ENCODE results near the gene SETBP1. TPM values are rescaled to one million over a fixed set of nuclear protein-coding genes. Genes with fewer than 3 reads are reported as not detected.

The SETBP1 gene
- total and polyA plus RNA-seq, 2 of the 8 experiments (the other 6 are each of a cell fraction or from before 2014, with no cell fraction given), result 2.0 to 6.5 TPM

GRCh38 chr18:44671914-44672313 is 8.8 kb upstream of the SETBP1 start:
- H3K4me2 ChIP-seq (ENCODE audit: insufficient read depth in 1 of 2, low read depth in 2 of 2, low read length in 2 of 2), result no peak overlapping the region
- no peaks in the 10 kb centered on the region for H3K9me3 ChIP-seq (ENCODE audit: insufficient read depth in 2 of 2, low read depth in 1 of 2, low read length in 1 of 2)
- no peaks in the 10 kb centered on the region for H3K23me2 ChIP-seq (ENCODE audit: low read depth, low read length)
- H3K9ac ChIP-seq (replicated peaks in 1 of 4; ENCODE audit: extremely low read depth in 1 of 4, low read depth in 3 of 4, low read length in 3 of 4), result no peak overlapping the region
- no peak overlapping the region for H4K5ac ChIP-seq (ENCODE audit: insufficient read length, low read depth, low read length)
- no peak overlapping the region for H3K4me3 ChIP-seq (ENCODE audit: extremely low read depth in 1 of 4, insufficient read depth in 2 of 4, low read depth in 3 of 4, low read length in 4 of 4)
- no peak overlapping the region for H3K56ac ChIP-seq (replicated peaks; ENCODE audit: insufficient read length, low read depth, low read length)
- H4K91ac ChIP-seq (replicated peaks; ENCODE audit: insufficient read length, low read length), result no peak overlapping the region
- ChIA-PET CTCF (ENCODE audit: partially characterized antibody) (interaction anchor here (1.1 to 1.9 kb wide), 3 partner anchors 8 to 541 kb away, joined by 3 to 6 read pairs (median 3); no protein-coding TSS in a partner anchor), POLR2A (ENCODE audit: partially characterized antibody) (no interaction called here)
- no peak overlapping the region for H2BK15ac ChIP-seq (ENCODE audit: low read length)
- H3K27ac ChIP-seq (ENCODE audit: low read depth, low read length), result no peak overlapping the region
- no peak overlapping the region for H4K8ac ChIP-seq (ENCODE audit: extremely low read depth, insufficient read depth, low read length)
- H3K79me2 ChIP-seq (ENCODE audit: control insufficient read depth in 1 of 2, insufficient read depth in 2 of 2, low read length in 2 of 2), result no peaks in the 10 kb centered on the region
- no peak overlapping the region for H3K4ac ChIP-seq (replicated peaks; ENCODE audit: insufficient read length, low read depth, low read length)
- no peaks in the 10 kb centered on the region for H3K36me3 ChIP-seq (ENCODE audit: control insufficient read depth in 2 of 4, insufficient read depth in 4 of 4, low read length in 3 of 4)
- H3K27me3 ChIP-seq (replicated peaks in 1 of 4; ENCODE audit: control insufficient read depth in 3 of 4, extremely low read depth in 1 of 4, insufficient read depth in 3 of 4, low read length in 3 of 4), result no peaks in the 10 kb centered on the region
- no peak overlapping the region for H2BK12ac ChIP-seq (ENCODE audit: low read depth, low read length)
- no peak overlapping the region for H2BK5ac ChIP-seq (ENCODE audit: low read depth, low read length)
- H3K4me1 ChIP-seq (replicated peaks in 1 of 4; ENCODE audit: control insufficient read depth in 3 of 4, insufficient read depth in 4 of 4, low read length in 3 of 4), result peaks cover 0 to 6% (median 0%) of the 10 kb centered on the region in 4 experiments; a peak in 1 of 7 replicates
- no peak overlapping the region for H2AK5ac ChIP-seq (ENCODE audit: low read depth, low read length)
- DNase-seq (ENCODE audit: low read depth in 1 of 2, low spot score in 2 of 2) (no peak), FAIRE-seq (no peak)
- H3K14ac ChIP-seq (ENCODE audit: insufficient read length), result no peak overlapping the region
- WGBS, 2 experiments (ENCODE audit: extremely low coverage in 1 of 2, insufficient coverage in 1 of 2, insufficient read length in 1 of 2, insufficient replicate concordance in 2 of 2, low coverage in 1 of 2, low lambda C conversion rate in 2 of 2, missing lambda C conversion rate in 1 of 2), result 92% methylated on average over 2 of the region's 2 CpGs; no CpG with 5 or more reads in 1 of the 2 experiments
- no peaks in the 10 kb centered on the region for H4K20me1 ChIP-seq (replicated peaks in 1 of 2; ENCODE audit: control insufficient read depth in 1 of 2, insufficient read depth in 2 of 2, low read length in 2 of 2)
- H2BK120ac ChIP-seq (replicated peaks; ENCODE audit: low read depth, low read length), result no peak overlapping the region
- no peak overlapping the region for H2AFZ ChIP-seq (ENCODE audit: low read length)
- no peaks in the 10 kb centered on the region for H3K79me1 ChIP-seq (ENCODE audit: low read depth, low read length)
- H3K23ac ChIP-seq (ENCODE audit: insufficient read length), result no peak overlapping the region
- no peak overlapping the region for H3K18ac ChIP-seq (ENCODE audit: extremely low read depth, low read length)
- H2BK20ac ChIP-seq (ENCODE audit: low read length), result no peak overlapping the region
- no peak for TF ChIP-seq BCL11A (IDR thresholded peaks at IDR 0.05; ENCODE audit: low read depth in 2 of 2, low read length in 2 of 2)
- no peak for TF ChIP-seq GABPA (IDR thresholded peaks at IDR 0.05; ENCODE audit: borderline replicate concordance, insufficient read depth, low read length)
- no peak for TF ChIP-seq CBX5 (IDR thresholded peaks at IDR 0.05; ENCODE audit: low read depth, low read length)
- no peak for TF ChIP-seq ATF2 (IDR thresholded peaks at IDR 0.05; ENCODE audit: low read length)
- no peak for TF ChIP-seq CEBPB (IDR thresholded peaks at IDR 0.05; ENCODE audit: low read depth, low read length)
- no peak for TF ChIP-seq POU5F1 (IDR thresholded peaks at IDR 0.05; ENCODE audit: low read depth, low read length)
- no peak for TF ChIP-seq EGR1 (IDR thresholded peaks at IDR 0.05; ENCODE audit: borderline replicate concordance, low read depth, low read length)
- no peak for TF ChIP-seq CTBP2 (IDR thresholded peaks at IDR 0.05; ENCODE audit: borderline replicate concordance, insufficient read depth, insufficient read length, low read length)
- no peak for TF ChIP-seq CBX8 (IDR thresholded peaks at IDR 0.05; ENCODE audit: borderline replicate concordance, low read depth, low read length)
- no peak for TF ChIP-seq SAP30 (IDR thresholded peaks at IDR 0.05; ENCODE audit: insufficient read depth, insufficient replicate concordance, low read length)
- TF ChIP-seq GTF2F1 (IDR thresholded peaks at IDR 0.05; ENCODE audit: borderline replicate concordance, low read depth, low read length), result no peak
- TF ChIP-seq EZH2 (IDR thresholded peaks at IDR 0.05; ENCODE audit: low read depth, low read length, severe bottlenecking), result no peak
- TF ChIP-seq SRF (IDR thresholded peaks at IDR 0.05; ENCODE audit: low read depth, low read length), result no peak

Data from H1 (cell line).